ENCODE measurements around the gene ZP2.
"Not testable (repeated sequence)": the region's sequence is repeated elsewhere in the genome, so short reads cannot be mapped to it uniquely, and the experiment has no call there.

ZP2 gene

DNA sequence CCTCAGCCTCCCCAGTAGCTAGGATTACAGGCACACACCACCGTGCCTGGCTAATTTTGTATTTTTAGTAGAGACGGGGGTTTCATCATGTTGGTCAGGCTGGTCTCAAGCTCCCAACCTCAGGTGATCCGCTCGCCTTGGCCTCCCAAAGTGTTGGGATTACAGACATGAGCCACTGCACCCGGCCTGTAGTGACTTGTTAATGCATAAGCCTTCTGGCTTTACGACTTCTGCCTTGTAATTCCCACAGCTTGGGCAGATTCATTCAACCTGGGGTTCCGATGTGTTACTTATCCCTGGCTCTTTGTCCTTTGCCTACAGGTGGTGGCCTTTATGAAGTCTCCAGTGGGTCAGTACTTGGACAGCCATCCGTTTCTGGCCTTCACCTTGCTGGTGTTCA, 41.3 kb downstream of the ZP2 start:
- DNase-seq (ENCODE audit: low spot score): not testable (repeated sequence)

DNA sequence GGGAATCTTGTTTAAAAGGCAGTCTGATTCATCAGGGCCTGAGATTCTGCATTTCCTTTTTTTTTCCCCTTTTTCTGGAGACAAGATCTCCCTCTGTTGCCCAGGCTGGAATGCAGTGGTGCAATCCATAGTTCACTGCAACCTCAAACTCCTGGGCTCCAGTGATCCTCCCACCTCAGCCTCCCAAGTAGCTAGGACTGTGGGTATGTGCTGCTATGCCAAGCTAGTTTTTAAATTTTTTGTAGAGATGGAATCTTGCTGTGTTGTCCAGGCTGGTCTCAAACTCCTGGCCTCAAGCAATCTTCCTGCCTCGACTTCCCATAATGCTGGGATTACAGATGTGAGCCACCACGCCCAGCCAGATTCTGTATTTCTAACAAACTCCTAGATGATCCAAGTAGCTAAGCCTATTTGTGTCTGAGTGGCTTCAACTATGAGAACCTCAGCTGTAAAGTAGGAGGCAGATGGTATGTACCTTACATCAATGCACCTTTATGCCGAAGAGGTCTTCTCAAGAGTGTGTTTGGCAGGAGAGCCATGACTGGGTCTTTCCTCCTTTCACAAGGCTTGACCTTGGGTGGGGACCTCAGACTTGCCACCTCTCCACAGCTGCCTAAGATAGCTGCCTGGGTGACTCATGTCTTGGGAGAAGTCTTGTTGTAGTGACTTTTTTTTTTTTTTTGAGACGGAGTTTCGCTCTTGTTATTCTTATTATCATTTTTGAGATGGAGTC, 42.0 kb downstream of the ZP2 start:
- no peak for DNase-seq (ENCODE audit: low spot score)

DNA sequence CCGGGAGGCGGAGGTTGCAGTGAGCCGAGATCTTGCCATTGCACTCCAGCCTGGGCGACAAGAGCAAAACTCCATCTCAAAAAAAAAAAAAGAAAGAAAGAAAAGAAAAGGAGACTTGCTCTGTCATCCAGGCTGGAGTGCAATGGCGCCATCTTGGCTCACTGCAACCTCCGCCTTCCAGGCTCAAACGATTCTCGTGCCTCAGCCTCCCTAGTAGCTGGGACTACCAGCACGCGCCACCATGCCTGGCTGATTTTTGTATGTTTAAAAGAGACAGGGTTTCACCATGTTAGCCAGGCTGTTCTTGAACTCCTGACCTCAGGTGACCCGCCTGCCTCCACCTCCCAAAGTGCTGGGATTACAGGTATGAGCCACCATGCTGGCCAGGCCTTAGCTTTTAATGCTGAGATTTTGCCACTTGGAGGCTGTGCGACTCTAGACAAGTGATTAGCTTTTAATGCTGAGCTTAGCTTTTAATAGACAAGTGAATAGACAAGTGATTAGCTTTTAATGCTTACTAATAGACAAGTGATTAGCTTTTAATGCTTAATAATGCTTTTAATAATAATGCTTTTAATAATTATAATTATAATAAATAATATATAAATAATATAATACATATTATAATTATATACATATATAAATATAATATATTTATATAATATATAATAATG, 43.3 kb downstream of the ZP2 start:
- no peak for DNase-seq (ENCODE audit: low spot score)

DNA sequence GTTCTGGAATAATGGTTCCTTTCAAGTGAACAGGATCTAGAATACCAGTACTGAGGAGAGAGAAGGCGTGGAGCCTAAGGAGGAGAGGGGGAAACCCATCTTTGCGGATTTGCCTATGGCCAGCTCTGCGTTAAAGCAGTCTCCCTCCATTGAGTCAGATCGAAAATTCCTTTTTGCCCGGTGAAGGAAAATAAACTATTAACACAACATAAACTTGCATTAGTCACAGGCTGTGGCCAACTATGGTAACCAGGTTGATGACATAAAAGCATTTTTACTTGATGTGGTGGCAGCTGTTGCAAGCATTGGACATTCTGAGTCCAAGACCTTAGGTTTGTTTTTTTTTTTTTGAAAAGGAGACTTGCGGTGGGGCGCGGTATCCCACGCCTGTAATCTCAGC, 44.0 kb downstream of the ZP2 start:
- DNase-seq (ENCODE audit: low spot score): no peak

DNA sequence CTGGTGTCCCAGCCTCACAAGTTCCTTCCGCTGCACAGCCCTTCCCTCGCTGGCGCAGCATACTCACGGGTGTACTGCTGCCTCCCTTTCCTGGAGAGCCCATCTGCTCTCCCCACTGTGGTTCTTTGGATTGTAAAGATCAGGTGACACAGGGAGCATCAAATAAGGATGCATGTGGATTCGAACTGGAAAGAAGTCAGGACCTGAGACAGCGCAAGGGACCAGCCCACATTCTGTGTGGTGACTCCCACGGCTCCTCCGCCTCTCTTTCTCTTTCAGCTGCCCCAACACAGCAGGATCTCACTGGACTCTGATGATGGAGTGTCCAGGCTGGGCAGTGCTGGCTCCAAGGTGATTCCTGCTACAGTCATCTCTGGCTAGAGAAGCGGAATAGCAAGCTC, 44.8 kb downstream of the ZP2 start:
- DNase-seq (ENCODE audit: low spot score): peak; percentile 94

DNA sequence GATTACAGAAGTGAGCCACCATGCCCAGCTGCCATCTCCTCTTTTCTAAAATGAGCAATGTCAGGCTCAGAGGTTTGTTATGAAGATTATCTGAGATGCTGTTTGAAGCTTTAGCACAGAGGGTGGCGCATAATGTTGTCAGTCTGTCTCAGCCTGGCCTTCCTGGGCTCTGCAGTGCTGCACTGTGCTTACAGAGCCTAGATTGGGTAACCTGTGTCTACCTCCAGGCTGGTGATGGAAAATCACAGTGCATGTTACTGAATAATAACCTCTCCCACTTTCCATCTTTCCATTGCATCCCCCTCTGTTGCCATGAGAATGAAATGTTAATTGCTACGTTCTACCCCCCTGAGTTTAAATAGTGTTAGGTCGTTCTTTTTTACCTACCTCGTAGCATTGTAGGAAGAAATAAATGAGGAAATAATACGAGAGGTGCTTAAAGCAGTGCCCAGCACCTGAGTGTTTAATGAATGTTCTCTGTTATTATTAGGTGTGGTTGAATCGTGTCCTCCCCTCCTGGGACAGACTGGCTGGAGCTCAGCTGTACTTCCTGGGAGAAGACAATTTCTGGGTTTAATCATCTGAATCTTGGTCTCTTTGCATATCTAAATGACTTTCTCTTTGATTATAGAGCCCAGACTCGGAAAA, 46.7 kb downstream of the ZP2 start:
- DNase-seq (ENCODE audit: low spot score): no peak

DNA sequence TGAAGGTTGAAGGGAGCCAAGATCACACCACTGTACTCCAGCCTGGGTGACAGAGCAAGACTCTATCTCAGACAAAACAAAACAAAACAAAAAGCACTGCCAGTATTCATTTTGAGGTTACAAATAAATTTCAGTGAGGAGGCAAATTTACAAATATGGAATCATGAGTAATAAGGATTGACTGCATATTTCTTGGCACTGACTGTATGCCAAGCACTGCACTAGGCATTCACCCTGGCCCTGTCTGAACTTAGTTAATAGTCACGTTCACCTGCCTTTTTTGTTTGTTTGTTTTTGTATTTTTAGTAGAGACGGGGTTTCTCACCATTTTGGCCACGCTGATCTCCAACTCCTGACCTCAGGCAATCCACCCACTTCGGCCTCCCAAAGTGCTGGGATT, 47.8 kb downstream of the ZP2 start:
- DNase-seq (ENCODE audit: low spot score): no peak

DNA sequence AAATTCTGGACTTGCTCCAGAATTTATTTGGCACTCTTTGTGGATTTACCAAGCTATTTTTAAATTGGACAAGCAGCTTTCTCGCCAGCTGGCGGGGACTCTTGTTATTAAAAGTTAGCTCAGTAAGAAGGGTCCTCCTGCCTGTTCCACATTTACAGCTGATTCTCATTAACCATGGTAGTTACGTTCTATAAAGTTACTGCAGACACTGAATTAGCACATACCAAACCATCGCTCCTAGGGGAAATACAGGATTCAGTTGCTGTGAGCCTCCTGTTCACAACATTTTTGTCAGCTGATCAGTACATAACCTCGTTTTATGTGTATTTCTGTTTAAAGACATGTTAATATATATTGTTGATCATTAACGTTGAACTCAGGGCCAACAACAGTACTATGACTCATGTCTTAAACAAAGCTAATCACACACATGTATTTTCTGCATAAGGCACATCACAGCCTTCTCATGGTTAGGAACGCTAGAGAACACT, 48.7 kb downstream of the ZP2 start:
- DNase-seq (ENCODE audit: low spot score): peak; percentile 91

DNA sequence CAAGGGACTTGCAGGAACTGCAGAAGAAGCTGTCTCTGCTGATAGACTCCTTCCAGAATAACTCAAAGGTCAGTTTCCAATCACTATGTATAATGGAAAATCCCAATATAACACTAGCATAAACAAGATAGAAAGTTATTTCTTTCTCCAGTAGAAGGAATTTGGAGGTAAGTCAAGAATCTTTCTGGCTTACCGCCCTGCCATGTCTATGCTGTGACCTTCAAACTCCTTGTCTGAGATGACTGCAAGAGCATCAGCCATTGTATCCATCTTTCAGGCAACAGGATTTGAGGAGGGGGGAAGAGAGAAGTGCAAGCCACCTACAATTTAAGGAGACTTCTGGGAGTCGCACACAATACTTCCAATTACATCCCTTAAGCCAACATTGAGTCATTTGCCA, 50.2 kb downstream of the ZP2 start:
- peak; percentile 46 for DNase-seq (ENCODE audit: low spot score)

DNA sequence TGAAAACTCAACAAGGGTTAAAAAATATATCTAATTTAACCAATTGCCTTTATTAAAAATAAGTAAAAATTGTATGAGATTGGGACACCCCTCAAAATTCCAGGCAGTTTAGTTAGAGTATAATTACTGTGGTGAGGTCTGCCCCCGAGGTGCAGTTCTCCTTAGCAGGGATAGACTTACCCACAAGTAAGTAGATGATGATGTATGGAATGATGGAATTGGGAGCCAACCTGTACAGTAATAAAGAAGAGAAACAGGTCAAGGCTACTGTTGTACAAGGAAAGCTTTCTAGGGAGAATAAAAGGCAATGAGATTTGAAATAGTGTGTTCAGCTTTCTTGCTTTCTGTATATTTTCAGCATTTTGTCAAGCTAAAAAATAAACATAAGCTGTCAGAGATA, 51.1 kb downstream of the ZP2 start:
- DNase-seq (ENCODE audit: low spot score): peak; percentile 37

DNA sequence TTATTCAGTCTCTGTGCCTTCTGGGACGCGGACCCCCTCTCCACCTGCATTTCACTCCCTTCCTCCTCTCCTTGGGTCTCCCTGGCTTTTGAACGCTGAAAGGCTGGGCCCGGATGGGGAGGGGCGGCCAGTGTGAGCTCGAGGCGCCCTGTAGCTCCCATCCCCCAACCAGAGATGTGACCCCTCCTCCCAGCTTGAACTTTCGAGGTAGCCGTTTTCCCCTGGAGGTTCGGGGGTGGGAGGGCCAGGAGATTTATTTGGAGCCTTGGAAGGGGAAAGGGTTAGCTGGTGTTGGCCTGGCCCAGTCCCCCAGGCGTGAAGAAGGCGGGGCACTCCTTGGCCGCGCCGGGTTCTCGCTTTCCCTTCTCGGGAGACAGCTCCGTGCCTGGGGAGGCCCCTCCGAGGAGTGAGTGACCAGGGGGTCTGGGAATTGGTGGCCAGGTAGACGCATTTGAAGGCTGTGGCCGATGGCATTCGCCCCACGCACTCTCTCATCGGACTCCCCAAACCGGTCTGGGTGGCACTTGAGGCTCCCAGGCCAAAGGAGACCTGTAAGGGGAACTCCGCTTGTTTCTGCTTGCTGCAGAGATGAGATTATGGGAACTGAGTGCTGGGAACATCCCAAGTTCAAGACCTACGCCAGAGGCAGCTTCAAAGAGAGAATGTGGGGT, 52.0 kb downstream of the ZP2 start:
- peak; percentile 50 for DNase-seq (ENCODE audit: low spot score)

DNA sequence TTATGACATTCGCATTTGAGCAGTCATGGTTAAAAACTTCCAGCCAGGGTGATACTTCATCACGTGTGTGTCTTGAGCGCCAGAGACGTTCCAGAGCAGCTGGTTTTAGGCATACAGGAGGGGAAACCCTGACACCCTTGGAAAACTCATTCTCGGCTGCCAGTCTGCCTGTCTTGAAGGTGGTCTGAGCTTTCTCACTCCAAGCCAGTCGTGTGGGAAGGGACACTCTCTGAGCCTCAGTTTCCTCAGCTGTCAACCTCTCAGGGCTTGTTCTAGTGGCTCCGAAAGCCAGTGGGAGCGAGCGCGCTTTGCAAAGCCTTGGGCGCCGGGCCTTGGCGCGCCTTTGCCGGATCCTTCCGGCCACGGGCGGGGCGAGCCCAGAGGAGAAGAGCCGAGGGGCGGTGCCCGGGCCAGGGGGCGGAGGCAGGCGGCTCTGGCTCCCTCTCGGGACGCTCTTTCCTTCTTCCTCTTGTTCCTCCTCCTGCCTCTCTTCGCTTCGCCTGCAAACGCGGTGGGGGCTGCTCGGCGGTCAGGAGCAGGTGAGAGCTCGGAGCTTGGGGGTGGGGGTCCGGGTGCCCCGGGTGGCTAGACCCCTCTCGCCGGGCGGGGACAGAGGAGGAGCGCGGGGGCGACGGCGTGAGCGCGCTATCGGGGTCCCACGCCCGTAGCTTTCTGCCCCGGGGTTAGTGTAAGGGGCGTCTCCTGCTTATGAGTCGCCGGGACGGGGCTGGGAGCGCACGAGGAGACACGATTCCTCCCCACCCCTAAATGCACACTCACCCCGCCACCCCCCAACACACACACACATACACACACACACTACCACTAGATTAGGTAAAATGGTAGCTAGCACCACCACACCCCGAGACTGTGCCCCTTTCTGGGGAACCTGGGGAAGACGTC, 52.9 kb downstream of the ZP2 start, which contains the start of gene LDAF1:
Gene LDAF1, plus strand, starts transcription at position 467 of the 903 bp plus-strand sequence. CDS start 2,509 bp downstream, outside the sequence.
- DNase-seq (ENCODE audit: low spot score): peak; percentile 78

DNA sequence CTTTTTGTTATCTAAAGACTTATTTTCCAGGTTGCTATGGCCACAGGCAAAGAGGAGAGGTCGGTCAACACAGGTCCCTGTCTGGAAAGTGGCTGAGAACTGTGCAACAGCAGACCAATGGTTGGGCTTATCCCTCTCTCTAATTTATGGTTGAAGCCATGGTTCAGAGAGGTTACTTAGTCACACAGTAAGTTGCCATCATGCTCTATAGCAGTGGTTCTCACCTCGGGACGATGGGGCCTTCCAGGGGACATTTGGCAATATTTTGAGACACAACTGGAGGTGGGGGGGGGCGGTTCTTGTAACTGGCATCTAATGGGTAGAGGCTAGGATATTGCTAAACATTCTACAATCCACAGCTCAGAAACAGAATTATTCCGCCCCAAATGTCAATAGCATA, 53.7 kb downstream of the ZP2 start:
- no peak for DNase-seq (ENCODE audit: low spot score)

DNA sequence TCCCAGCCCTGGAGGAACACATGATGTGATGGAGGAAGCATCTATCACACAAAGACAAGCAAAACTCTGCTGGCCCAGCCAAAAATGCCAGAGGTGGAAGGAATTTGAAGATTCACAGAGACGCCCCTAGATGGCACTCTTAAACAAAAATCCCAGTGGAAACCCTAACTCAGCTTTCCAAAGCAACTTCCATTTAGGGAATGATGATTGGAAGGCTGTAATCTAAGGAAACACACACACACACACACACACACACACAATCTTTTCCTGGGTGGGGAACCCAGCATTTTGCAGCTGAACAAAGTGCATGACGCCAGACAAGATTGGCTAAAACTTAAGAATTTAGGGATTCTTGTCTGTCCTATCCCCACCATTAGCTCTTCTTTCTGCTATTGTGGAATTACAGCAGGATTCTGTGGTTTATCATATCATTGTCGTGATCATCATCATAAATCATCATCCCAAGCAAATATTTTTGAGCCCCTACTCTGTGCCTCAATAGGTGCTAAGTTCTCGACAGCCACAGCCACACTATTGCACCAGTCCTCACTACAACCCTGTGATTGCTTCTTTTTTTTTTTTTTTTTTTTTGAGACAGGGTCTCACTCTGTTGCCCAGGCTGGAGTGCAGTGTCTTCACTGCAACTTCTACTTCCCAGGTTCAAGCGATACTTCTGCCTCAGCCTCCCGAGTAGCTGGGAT, 54.5 kb downstream of the ZP2 start:
- DNase-seq (ENCODE audit: low spot score): peak; percentile 89

DNA sequence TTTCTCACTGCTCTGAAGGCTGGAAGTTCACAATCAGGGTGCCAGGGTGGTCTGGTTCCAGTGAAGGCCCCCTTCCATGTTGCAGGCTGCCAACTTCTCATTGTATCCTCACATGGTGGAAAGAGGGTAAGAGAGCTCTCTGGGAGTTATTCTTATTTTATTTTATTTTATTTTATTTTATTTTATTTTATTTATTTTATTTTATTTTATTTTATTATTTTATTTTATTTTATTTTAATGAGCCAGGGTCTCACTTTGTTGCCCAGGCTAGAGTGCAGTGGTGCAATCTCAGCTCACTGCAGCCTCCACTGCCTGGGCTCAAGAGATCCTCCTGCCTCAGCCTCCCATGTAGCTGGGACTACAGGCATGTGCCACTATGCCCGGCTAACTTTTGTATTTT, 55.4 kb downstream of the ZP2 start:
- not testable (repeated sequence) for DNase-seq (ENCODE audit: low spot score)

DNA sequence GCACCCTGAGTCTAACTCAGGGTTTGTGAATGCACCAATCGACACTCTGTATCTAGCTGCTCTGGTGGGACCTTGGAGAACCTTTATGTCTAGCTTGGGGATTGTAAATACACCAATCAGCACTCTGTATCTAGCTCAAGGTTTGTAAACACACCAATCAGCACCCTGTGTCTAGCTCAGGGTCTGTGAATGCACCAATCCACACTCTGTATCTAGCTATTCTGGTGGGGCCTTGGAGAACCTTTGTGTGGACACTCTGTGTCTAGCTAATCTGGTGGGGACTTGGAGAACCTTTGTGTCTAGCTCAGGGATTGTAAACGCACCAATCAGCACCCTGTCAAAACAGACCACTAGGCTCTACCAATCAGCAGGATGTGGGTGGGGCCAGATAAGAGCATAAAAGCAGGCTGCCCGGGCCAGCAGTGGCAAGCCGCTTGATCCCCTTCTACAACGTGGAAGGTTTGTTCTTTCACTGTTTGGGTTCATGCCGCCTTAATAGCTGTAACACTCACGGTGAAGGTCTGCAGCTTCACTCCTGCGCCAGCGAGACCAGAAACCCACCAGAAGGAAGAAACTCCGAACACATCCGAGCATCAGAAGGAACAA, 58.1 kb downstream of the ZP2 start:
- not testable (repeated sequence) for DNase-seq (ENCODE audit: low spot score)

DNA sequence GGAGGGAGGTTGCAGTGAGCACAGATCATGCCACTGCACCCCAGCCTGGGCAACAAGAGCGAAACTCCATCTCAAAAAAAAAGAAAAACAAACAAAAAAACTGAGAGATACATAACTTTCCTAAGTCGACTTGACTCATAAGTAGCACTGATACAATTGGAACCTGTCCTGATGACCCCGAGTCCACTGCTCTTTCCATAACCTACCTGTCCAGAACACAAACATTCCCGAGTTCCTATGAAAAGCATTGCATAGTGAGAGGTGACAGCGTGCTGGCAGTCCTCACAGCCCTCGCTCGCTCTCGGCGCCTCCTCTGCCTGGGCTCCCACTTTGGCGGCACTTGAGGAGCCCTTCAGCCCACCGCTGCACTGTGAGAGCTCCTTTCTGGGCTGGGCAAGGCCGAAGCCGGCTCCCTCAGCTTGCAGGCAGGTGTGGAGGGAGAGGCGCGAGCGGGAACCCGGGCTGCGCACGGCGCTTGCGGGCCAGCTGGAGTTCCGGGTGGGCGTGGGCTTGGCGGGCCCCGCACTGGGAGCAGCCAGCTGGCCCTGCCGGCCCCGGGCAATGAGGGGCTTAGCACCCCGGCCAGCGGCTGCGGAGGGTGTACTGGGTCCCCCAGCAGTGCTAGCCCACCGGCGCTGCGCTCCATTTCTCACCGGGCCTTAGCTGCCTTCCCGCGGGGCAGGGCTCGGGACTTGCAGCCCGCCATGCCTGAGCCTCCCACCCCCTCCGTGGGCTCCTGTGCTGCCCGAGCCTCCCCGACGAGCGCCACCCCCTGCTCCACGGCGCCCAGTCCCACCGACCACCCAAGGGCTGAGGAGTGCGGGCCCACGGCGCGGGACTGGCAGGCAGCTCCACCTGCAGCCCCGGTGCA, 59.0 kb downstream of the ZP2 start:
- not testable (repeated sequence) for DNase-seq (ENCODE audit: low spot score)

DNA sequence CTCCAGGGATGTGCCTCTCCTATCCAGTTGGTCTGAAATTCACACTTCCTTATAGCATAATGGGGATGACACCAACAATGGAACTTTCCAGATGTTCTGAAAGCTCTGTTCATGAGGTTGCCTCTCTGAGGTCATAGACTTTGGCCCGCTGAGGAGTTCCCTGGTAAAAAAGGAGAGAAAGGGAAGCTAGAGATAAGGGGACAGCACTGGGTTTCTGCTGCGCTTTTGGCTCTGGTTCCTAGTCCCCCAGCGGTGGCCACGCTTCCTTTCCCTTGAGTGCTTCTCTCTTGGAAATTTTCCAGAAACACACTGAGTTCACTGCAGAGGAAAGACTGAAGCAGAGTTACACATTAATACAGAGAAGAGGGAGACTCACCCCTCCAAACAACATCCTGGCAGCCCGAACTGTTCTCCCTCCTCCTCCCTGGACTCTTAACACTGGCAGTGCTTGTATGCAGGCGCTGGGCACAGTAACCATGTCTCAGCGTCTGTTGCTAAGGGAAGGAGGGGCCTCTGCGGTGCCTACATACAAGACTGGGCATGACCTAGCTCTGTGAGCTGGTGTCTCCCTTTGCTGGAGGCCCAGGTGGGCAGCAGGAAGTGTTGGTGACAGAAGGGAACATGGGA, 60.9 kb downstream of the ZP2 start, which contains the start of gene DNAH3:
Gene DNAH3, minus strand, starts transcription at position 472 of the 627 bp plus-strand sequence. CDS start 527 bp downstream, outside the sequence.
- no peak for DNase-seq (ENCODE audit: low spot score)
